VCaP (cell line): Measurements from ENCODE around the gene UNC5C.

Source experiments
- H3K27ac ChIP-seq: fragments of 450-650 bp; 2 replicates; pipeline ENCODE4 v1.5.1; 2017
- CTCF ChIP-seq: fragments of 450-650 bp; conservative IDR thresholded peaks from 2 replicates; pipeline ENCODE4 v1.5.1; 2017; ENCODE audit warnings: mild to moderate bottlenecking, moderate library complexity

The UNC5C gene

GRCh38 chr4:95288552-95288951 lies 260.2 kb downstream of the UNC5C start:
- no peak overlapping the region for H3K27ac ChIP-seq
- TF ChIP-seq CTCF, result no peak

- no peak overlapping the region for H3K27ac ChIP-seq
Measured at GRCh38 chr4:95285797-95286196, 263.0 kb downstream of the UNC5C start.

GRCh38 chr4:95284655-95285054 lies 264.1 kb downstream of the UNC5C start:
- no peak for TF ChIP-seq CTCF
- no peak overlapping the region for H3K27ac ChIP-seq

More at GRCh38 chr4:95285797-95286196, 263.0 kb downstream of the UNC5C start:
- TF ChIP-seq CTCF, result no peak

- no peak for TF ChIP-seq CTCF
- H3K27ac ChIP-seq, result no peak overlapping the region
Measured at GRCh38 chr4:95283320-95283719, 265.5 kb downstream of the UNC5C start.

- TF ChIP-seq CTCF, result no peak
- H3K27ac ChIP-seq, result no peak overlapping the region
Measured at GRCh38 chr4:95272797-95273196, 276.0 kb downstream of the UNC5C start.

- TF ChIP-seq CTCF, result no peak
- H3K27ac ChIP-seq, result no peak overlapping the region
Measured at GRCh38 chr4:95272036-95272435, 276.7 kb downstream of the UNC5C start.

- no peak overlapping the region for H3K27ac ChIP-seq
- TF ChIP-seq CTCF, result no peak
Measured at GRCh38 chr4:95268819-95269565, 279.8 kb downstream of the UNC5C start.
